HCT116 (cell line): ENCODE data around the gene ZNF446. TPM values are rescaled to one million over a fixed set of nuclear protein-coding genes. Genes with fewer than 3 reads are reported as not detected.

ENCODE experiments used
- ATAC-seq: fragments of 200-7000 bp; cut with Tn5 transposase; 2 replicates; pipeline ENCODE4 v1.9.1; 2020; ENCODE audit warnings: mild to moderate bottlenecking, moderate library complexity
- BruUV-seq: library from RNA; stranded (reverse); fragments of 400-500 nt; replicated peaks from 2 replicates; lab custom pipeline; 2021; lab: Mats Ljungman, UMichigan
- CTCF ChIA-PET: fragments of 300-600 bp; sonication (Branson Sonifier 250); formaldehyde crosslinking; loops from one replicate; lab custom pipeline; 2021; ENCODE audit warnings: antibody characterized with exemption; lab: Charles Lee
- POLR2A ChIA-PET: fragments of 300-600, 350-600 bp; sonication (Branson Sonifier 250); formaldehyde crosslinking; loops from one replicate; lab custom pipeline; 2021; ENCODE audit warnings: antibody characterized with exemption; lab: Charles Lee
- RAD21 ChIA-PET, 2 experiments: fragments of 300-600 bp; sonication (Branson Sonifier 250); formaldehyde crosslinking; loops; one replicate each; lab custom pipeline; 2023; ENCODE audit warnings: low total read pairs in 2 of 2; ENCODE audit not compliant: uncharacterized antibody in 2 of 2, unreplicated experiment in 2 of 2, low non-redundant PET in 1 of 2; lab: Charles Lee
- DNase-seq: peaks from one replicate; pipeline ENCODE4 v3.0.0-alpha.2; 2010; ENCODE audit warnings: low read depth, low spot score
- H2AFZ ChIP-seq: fragments of 200-600 bp; shearing (Covaris generic), sonication (generic); 2 replicates; pipeline ENCODE4 v1.6.1; 2017; ENCODE audit warnings: low read depth, mixed run types, mixed read lengths, antibody characterized with exemption, low read length; ENCODE audit not compliant: poor library complexity, severe bottlenecking
- H3K27ac ChIP-seq: 2 replicates; pipeline ENCODE4 v1.5.1; 2012; ENCODE audit warnings: low read depth, low read length
- H3K27me3 ChIP-seq: fragments of 200-600 bp; sonication (generic); 2 replicates; pipeline ENCODE4 v1.6.1; 2016; ENCODE audit warnings: mixed run types, low read length, mixed read lengths; ENCODE audit not compliant: insufficient read depth
- H3K36me3 ChIP-seq, 2 experiments: fragments of 200-500 bp in 1 of 2; fragments of 200-600 bp in 1 of 2; sonication (Bioruptor generic) in 1 of 2; sonication (generic) in 1 of 2; 2 replicates each; pipeline versions ENCODE4 v1.5.1 to v1.6.1; 2014 to 2016; ENCODE audit warnings: low read length in 2 of 2, inconsistent platforms in 1 of 2, mixed read lengths in 1 of 2, mixed run types in 1 of 2; ENCODE audit not compliant: insufficient read depth in 2 of 2, control insufficient read depth in 1 of 2
- H3K4me1 ChIP-seq, 2 experiments: fragments of 200-600 bp in 1 of 2; sonication (generic) in 1 of 2; 2 replicates each; pipeline versions ENCODE4 v1.5.1 to v1.6.1; 2012 to 2017; ENCODE audit warnings: low read length in 2 of 2, inconsistent platforms in 1 of 2, mild to moderate bottlenecking in 1 of 2, mixed read lengths in 1 of 2, mixed run types in 1 of 2, moderate library complexity in 1 of 2; ENCODE audit not compliant: insufficient read depth in 2 of 2, control insufficient read depth in 1 of 2
- H3K4me2 ChIP-seq: fragments of 200-600 bp; sonication (generic); 2 replicates; pipeline ENCODE4 v1.6.1; 2017; ENCODE audit warnings: mixed run types, low read length, mixed read lengths
- H3K4me3 ChIP-seq, 2 experiments: fragments of 200-600 bp in 1 of 2; sonication (generic) in 1 of 2; replicated peaks in 1 of 2; 2 replicates each; pipeline ENCODE4 v1.5.1; 2011 to 2016; ENCODE audit warnings: low read length in 2 of 2, control low read depth in 1 of 2, low read depth in 1 of 2, mild to moderate bottlenecking in 1 of 2, mixed read lengths in 1 of 2, mixed run types in 1 of 2
- H3K79me2 ChIP-seq: fragments of 200-600 bp; sonication (generic); 2 replicates; pipeline ENCODE4 v1.6.1; 2017; ENCODE audit warnings: mild to moderate bottlenecking, mixed run types, low read length, moderate library complexity, mixed read lengths; ENCODE audit not compliant: insufficient read depth
- H3K9ac ChIP-seq: fragments of 200-600 bp; sonication (generic); 2 replicates; pipeline ENCODE4 v1.6.1; 2016; ENCODE audit warnings: low read length, mixed read lengths
- H3K9me2 ChIP-seq: fragments of 200-600 bp; sonication (generic), shearing (Covaris generic); 2 replicates; pipeline ENCODE4 v1.6.1; 2017; ENCODE audit warnings: mixed run types, mild to moderate bottlenecking, moderate library complexity; ENCODE audit not compliant: insufficient read depth
- H3K9me3 ChIP-seq, 2 experiments: fragments of 200-500 bp in 1 of 2; fragments of 200-600 bp in 1 of 2; sonication (Bioruptor generic) in 1 of 2; sonication (generic) in 1 of 2; 2 replicates each; pipeline ENCODE4 v1.6.1; 2014 to 2017; ENCODE audit warnings: low read length in 2 of 2, mixed read lengths in 2 of 2, inconsistent platforms in 1 of 2, low read depth in 1 of 2, mild to moderate bottlenecking in 1 of 2, mixed run types in 1 of 2, moderate library complexity in 1 of 2; ENCODE audit not compliant: control insufficient read depth in 1 of 2, insufficient read depth in 1 of 2
- H4K20me1 ChIP-seq: fragments of 200-600 bp; sonication (generic), shearing (Covaris generic); 2 replicates; pipeline ENCODE4 v1.6.1; 2017; ENCODE audit warnings: mixed run types, mild to moderate bottlenecking, moderate library complexity; ENCODE audit not compliant: insufficient read depth
- CBX3 ChIP-seq: IDR thresholded peaks from 2 replicates; pipeline ENCODE4 v1.6.1; 2012; ENCODE audit warnings: low read depth
- EGR1 ChIP-seq: IDR thresholded peaks from 2 replicates; pipeline ENCODE4 v1.6.1; 2012; ENCODE audit warnings: low read depth
- FOSL1 ChIP-seq: IDR thresholded peaks from 2 replicates; pipeline ENCODE4 v1.6.1; 2012; ENCODE audit warnings: low read depth
- POLR2A ChIP-seq: IDR thresholded peaks from 2 replicates; pipeline ENCODE4 v1.7.0; 2011; ENCODE audit warnings: borderline replicate concordance; ENCODE audit not compliant: insufficient read depth, insufficient read length; ENCODE audit errors: extremely low read depth
- SP1 ChIP-seq: IDR thresholded peaks from 2 replicates; pipeline ENCODE4 v1.6.1; 2012; ENCODE audit warnings: low read depth
- SRF ChIP-seq: IDR thresholded peaks from 2 replicates; pipeline ENCODE4 v1.6.1; 2012; ENCODE audit warnings: low read depth
- ZFX ChIP-seq: fragments of 450-650 bp; IDR thresholded peaks from 2 replicates; pipeline ENCODE4 v1.6.1; 2017
- intact Hi-C: fragments of 100-400 bp; cut with micrococcal nuclease; formaldehyde crosslinking; loops from 2 replicates; pipeline ENCODE4 v1.10.0; 2022
- total RNA-seq: library from RNA; stranded (reverse); gene quantifications from one replicate; pipeline ENCODE4 v1.2.1, GENCODE V29; 2021; ENCODE audit not compliant: unreplicated experiment

Gene ZNF446
- total RNA-seq, 1 experiment from 2014 or later: 6.5 TPM

GRCh38 chr19:58474997-58475713 lies 997 bp upstream of the ZNF446 start:
- ChIA-PET POLR2A (interaction anchor here (1.5 kb wide), 1 partner anchor 39 kb away, joined by 4 read pairs; no protein-coding TSS in a partner anchor), RAD21 (no interaction called here), CTCF (interaction anchor here (1.2 kb wide), 2 partner anchors 9 to 44 kb away, joined by 3 read pairs; partner anchors contain the start of gene ZNF324)
- Histone ChIP-seq H4K20me1 (no peaks in the 10 kb centered on the region), H2AFZ (no peak overlapping the region), H3K4me1 (peaks cover 13 to 25% of the 10 kb centered on the region in 2 experiments), H3K9me3 (no peaks in the 10 kb centered on the region), H3K9me2 (no peaks in the 10 kb centered on the region), H3K36me3 (peaks cover 8 to 9% of the 10 kb centered on the region in 2 experiments; a peak in 3 of 4 replicates), H3K27ac (peak overlapping the region; percentile 69), H3K79me2 (no peaks in the 10 kb centered on the region), H3K27me3 (no peaks in the 10 kb centered on the region), H3K4me3 (peak overlapping the region; percentile 75 to 76), H3K4me2 (peak overlapping the region; percentile 99), H3K9ac (peak overlapping the region; percentile 74)
- BruUV-seq: TSS peak; percentile 41
- no peak for DNase-seq
- ATAC-seq: peak; percentile 9
- TF ChIP-seq FOSL1: no peak
- TF ChIP-seq POLR2A: peak; percentile 21
- intact Hi-C loops: no loop called here

DNA sequence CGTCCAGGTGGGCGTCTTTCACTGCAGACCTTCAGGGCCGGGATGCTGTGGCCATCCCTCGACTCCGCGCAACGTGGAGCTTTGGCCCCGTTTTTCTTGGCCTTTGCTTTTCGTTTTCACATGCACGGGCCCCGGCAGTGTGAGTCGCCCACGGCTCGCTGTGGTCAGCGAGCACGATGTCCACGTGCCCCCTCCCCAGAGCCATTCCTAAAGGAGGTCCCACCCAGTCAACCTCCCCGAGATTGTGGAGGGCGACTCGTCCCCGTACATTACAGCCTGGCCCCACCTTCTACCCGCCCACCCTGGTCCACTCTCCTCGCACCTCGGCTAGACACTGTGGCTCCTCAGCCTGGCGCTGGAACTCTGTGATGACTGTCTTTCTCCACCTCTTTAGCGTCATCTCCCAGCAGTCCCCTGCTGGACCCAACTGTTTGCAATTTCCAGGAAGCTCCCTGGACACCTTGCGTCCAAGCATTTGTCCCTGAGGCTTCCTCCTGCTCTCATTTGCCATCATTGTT lies 405 bp downstream of the ZNF446 start:
- TF ChIP-seq CBX3: no peak
- TF ChIP-seq SP1: no peak
- TF ChIP-seq ZFX: peak; percentile 60; the same call in 1 of the 2 replicates
- TF ChIP-seq SRF: no peak
- peak; percentile 7 for TF ChIP-seq POLR2A
- no peak for TF ChIP-seq EGR1
- CTCF ChIA-PET: no interaction called here
- no peak overlapping the region for H2AFZ ChIP-seq
- BruUV-seq: TSS peak; percentile 19
- no peaks in the 10 kb centered on the region for H3K79me2 ChIP-seq
- POLR2A ChIA-PET: interaction anchor here (1.5 kb wide), 1 partner anchor 37 kb away, joined by 4 read pairs; no protein-coding TSS in a partner anchor
- no peak for ATAC-seq
- H3K9me2 ChIP-seq: no peaks in the 10 kb centered on the region
- H3K4me3 ChIP-seq: peak overlapping the region; percentile 75 to 76
- H3K9ac ChIP-seq: peak overlapping the region; percentile 74
- RAD21 ChIA-PET: no interaction called here
- no peaks in the 10 kb centered on the region for H4K20me1 ChIP-seq
- no peak for DNase-seq
- H3K27me3 ChIP-seq: no peaks in the 10 kb centered on the region
- peak overlapping the region; percentile 69 for H3K27ac ChIP-seq
- H3K4me2 ChIP-seq: peak overlapping the region; percentile 99
- intact Hi-C loops: no loop called here
- H3K36me3 ChIP-seq: peaks cover 8 to 9% of the 10 kb centered on the region in 2 experiments; a peak in 3 of 4 replicates
- H3K4me1 ChIP-seq: peaks cover 13 to 25% of the 10 kb centered on the region in 2 experiments
- H3K9me3 ChIP-seq: no peaks in the 10 kb centered on the region
